ENCODE measurements around the gene ERN1.

ERN1 gene

DNA sequence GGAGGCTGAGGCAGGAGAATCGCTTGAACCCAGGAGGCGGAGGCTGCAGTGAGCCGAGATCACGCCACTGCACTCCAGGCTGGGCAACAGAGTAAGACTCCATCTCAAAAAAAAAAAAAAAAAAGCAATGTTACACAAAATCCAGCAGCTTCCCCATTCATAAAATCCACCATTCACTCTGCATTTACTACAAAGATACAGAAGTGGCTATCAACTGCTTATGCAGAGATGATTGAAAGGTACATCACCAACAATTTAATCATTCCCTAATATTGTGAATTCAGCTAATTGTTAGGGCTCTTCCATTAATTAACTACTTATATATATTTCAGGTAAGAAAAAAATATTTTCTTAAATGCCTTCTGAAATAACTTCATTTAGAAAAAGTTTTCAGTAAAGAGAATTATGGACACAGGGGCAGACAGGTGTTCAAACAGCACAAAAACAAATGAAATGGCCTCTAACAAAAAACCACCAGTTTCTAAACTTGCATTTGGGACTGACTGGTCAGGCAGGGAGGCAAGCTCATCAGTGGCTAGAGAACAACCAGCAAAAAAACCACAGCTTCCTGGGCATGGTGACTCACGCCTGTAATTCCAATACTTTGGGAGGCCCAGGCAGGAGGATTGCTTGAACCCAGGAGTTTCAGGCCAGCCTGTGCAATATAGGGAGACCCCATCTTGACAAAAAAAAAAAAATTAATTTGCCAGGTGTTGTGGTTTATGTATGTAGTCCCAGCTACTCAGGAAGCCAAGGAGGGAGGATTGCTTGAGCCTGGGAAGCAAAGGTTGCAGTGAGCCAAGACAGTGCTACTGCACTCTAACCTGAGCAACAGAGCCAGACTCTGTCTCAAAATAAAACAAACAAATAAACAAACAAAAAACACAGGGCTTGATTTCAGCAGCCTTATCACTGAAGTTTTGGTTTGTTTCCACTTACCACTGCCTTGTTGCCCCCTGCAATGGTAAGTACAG is 26.3 kb downstream of the ERN1 start:
- no peak for TF ChIP-seq CTCF (IDR thresholded peaks at IDR 0.05; ENCODE audit: low read depth, low read length, missing control alignments)
- in situ Hi-C loops (cut with HindIII; ENCODE audit: low sequenced_read_pairs), result no loop called here
- H3K4me3 ChIP-seq (ENCODE audit: low read depth, low read length), result no peak overlapping the region
- no peak for DNase-seq (ENCODE audit: low read depth)

GRCh38 chr17:64102627-64103390 is 27.1 kb downstream of the ERN1 start:
- no peak for DNase-seq (ENCODE audit: low read depth)
- H3K4me3 ChIP-seq (ENCODE audit: low read depth, low read length), result no peak overlapping the region
- TF ChIP-seq CTCF (IDR thresholded peaks at IDR 0.05; ENCODE audit: low read depth, low read length, missing control alignments), result no peak
- in situ Hi-C loops (cut with HindIII; ENCODE audit: low sequenced_read_pairs), result no loop called here

GRCh38 chr17:64099543-64099942 is 30.4 kb downstream of the ERN1 start:
- TF ChIP-seq CTCF (IDR thresholded peaks at IDR 0.05; ENCODE audit: low read depth, low read length, missing control alignments), result no peak
- in situ Hi-C loops (cut with HindIII; ENCODE audit: low sequenced_read_pairs), result no loop called here
- no peak overlapping the region for H3K4me3 ChIP-seq (ENCODE audit: low read depth, low read length)
- DNase-seq (ENCODE audit: low read depth), result no peak

DNA sequence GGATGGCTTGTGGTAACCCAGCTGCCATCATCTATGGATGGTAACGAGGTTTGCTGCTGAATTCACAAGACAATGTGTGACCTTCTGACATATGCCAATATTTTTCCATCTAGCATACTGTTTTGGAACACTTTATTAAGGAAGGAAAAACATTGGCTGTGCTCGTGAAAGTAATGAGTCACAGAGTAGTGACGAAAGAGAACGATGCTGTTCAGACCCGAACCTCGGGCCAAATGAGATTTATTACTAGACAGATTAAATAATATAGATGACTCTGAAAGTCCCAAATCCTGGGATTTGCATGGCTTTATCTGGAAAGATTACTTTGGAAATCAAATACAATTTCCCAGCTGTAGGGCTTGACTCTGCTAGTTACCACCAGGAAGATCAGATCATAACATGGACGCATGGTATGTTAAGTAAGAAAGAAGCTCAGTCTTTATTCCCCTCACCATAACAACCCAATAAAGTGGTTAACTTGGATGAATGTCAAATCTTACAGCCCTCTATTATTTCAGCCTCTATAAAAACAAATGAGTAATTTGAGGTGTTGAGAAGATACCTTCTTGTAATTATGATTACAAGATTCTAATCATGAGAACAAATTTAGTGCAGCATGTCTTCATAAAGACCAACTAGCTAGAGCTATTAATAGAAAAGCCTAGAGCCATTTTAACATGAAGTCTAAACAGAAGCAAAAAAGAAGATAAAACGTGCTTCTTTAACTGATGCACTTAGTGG is 32.6 kb downstream of the ERN1 start:
- no peak for TF ChIP-seq CTCF (IDR thresholded peaks at IDR 0.05; ENCODE audit: low read depth, low read length, missing control alignments)
- H3K4me3 ChIP-seq (ENCODE audit: low read depth, low read length), result no peak overlapping the region
- no peak for DNase-seq (ENCODE audit: low read depth)
- in situ Hi-C loops (cut with HindIII; ENCODE audit: low sequenced_read_pairs), result no loop called here

DNA sequence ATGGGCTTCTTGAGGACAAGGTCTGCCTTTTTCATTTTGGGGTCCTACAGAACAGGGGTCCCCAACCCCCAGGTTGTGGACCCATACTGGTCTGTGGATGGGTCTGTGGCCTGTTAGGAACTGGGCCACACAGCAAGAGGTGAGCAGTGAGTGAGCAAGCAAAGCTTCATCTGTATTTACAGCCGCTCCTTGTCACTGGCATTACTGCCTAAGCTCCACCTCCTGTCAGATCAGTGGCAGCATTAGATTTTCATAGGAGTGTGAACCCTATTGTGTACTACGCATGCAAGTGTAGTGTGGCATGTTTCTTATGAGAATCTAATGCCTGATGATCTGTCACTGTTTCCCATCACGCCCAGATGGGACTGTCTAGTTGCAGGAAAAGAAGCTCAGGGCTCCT is 33.9 kb downstream of the ERN1 start:
- H3K4me3 ChIP-seq (ENCODE audit: low read depth, low read length), result no peak overlapping the region
- in situ Hi-C loops (cut with HindIII; ENCODE audit: low sequenced_read_pairs), result no loop called here
- DNase-seq (ENCODE audit: low read depth), result no peak
- no peak for TF ChIP-seq CTCF (IDR thresholded peaks at IDR 0.05; ENCODE audit: low read depth, low read length, missing control alignments)
